Mucosa of rectum (tissue), 2 donors: Measurements from ENCODE around the gene KLHL24.
"Not testable (repeated sequence)": the region's sequence is repeated elsewhere in the genome, so short reads cannot be mapped to it uniquely, and the experiment has no call there.

Experiments used
- H3K27ac ChIP-seq, 2 donors: one replicate each; pipeline ENCODE4 v1.7.0; 2013; ENCODE audit warnings: inconsistent platforms in 2 of 2, low read depth in 2 of 2, low read length in 2 of 2
- H3K27me3 ChIP-seq, 2 donors: one replicate each; pipeline ENCODE4 v1.7.0; 2013; ENCODE audit warnings: low read length in 2 of 2; ENCODE audit not compliant: control insufficient read depth in 2 of 2, insufficient read depth in 2 of 2
- H3K36me3 ChIP-seq, 2 donors: one replicate each; pipeline ENCODE4 v1.7.0; 2013; ENCODE audit warnings: low read length in 2 of 2; ENCODE audit not compliant: control insufficient read depth in 2 of 2, insufficient read depth in 2 of 2
- H3K4me1 ChIP-seq, 2 donors: one replicate each; pipeline ENCODE4 v1.7.0; 2013; ENCODE audit warnings: low read length in 2 of 2, mild to moderate bottlenecking in 1 of 2; ENCODE audit not compliant: control insufficient read depth in 2 of 2, insufficient read depth in 2 of 2
- H3K4me3 ChIP-seq, 2 donors: one replicate each; pipeline ENCODE4 v1.7.0; 2013; ENCODE audit warnings: low read length in 2 of 2
- H3K9ac ChIP-seq, 2 donors: one replicate each; pipeline ENCODE4 v1.7.0; 2013; ENCODE audit warnings: low read length in 2 of 2, low read depth in 1 of 2, mild to moderate bottlenecking in 1 of 2
- H3K9me3 ChIP-seq, 2 donors: one replicate each; pipeline ENCODE4 v1.7.0; 2013; ENCODE audit warnings: low read length in 2 of 2; ENCODE audit not compliant: control insufficient read depth in 2 of 2
- donor health status: healthy.
- donor health status: Normal muscosa, but diverticular disease.

KLHL24 gene

DNA sequence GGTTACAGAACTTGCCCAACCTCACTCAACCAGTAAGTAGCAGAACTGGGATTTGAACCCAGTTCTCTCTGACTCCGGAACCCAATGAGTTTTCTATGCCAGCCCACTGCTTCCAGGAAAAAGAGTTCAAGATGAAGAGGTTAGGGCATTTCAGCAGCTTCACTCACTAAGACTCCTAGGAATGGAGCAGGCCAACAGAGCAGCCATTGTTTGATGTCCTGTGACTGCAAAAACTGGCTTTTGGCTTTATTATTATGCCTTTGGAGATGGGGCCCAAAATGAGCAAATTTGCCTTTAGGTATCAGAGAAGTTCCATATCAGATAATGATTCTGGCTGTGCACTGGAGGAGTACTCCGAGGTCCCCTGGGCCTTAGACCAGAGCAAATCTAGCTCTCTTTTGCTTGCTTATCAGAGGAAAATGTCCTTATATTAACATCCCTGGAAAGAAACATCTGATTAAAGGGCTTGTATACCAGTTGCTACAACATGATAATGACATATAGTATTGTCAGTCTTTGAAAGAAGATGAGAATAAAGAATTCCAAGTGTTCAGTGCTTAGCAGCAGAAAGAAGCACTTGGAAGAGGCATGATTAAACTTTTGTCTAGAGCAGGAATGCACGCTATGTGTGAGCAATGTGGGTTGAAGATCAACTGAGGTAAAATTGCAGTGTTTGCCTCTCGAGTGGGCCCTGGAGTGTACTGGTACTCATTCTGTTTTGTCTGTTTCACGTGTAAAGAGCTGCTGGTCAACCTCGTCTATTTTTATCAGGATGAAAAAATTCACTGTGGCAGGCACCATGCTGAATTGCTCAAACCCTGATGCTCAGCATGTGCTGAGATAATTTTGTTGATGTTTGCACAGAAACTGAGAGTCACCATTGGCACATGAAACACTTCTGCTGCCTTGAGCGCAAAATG is 21.8 kb upstream of the KLHL24 start:
- no peaks in the 10 kb centered on the region for H3K9me3 ChIP-seq
- H3K27ac ChIP-seq = no peak overlapping the region
- no peaks in the 10 kb centered on the region for H3K4me1 ChIP-seq
- no peak overlapping the region for H3K9ac ChIP-seq
- H3K36me3 ChIP-seq = no peaks in the 10 kb centered on the region
- no peak overlapping the region for H3K4me3 ChIP-seq
- H3K27me3 ChIP-seq = peaks cover 0 to 2% of the 10 kb centered on the region in 2 donors

DNA sequence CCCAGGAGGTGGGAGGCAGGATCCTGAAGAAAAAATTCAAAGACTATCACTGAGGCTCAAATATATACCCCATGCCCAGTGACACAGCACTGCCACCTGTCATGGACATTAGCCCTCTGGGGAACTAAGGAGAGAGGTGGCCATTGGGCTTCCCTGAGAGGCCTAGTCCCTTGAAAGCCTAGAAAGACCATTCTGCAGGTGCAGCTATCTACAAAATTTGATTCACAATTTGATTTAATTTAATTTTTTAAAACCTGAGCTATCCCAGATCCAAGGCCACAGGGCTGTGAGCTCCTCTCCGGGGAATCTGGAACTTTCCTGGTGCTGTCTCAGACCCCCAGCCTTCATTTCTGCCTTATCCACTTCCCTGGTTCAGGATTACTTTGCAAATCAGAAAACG is 16.9 kb upstream of the KLHL24 start:
- Histone ChIP-seq H3K27me3 (peaks cover 0 to 2% of the 10 kb centered on the region in 2 donors), H3K4me1 (no peaks in the 10 kb centered on the region), H3K4me3 (no peak overlapping the region), H3K9me3 (no peaks in the 10 kb centered on the region), H3K36me3 (no peaks in the 10 kb centered on the region), H3K27ac (no peak overlapping the region), H3K9ac (no peak overlapping the region)

DNA sequence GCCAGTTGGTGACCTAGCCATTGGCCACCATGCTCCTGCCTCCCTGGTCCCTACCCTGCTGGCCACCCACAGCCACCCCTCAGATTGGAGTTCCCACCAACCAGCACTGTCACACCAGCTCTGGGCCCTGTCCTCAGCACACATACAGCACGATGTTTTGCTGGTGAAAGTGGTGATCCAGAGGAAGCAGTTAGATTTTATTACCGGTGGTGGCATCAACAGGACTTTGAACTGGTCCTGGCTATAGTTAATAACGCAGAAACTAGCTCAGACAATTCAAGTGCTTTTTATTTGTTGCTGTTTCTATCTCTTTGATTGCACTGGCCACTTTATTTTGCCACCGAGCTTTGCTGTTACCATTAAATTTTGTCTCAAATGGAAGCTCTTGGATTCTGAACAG is 16.4 kb upstream of the KLHL24 start:
- no peak overlapping the region for H3K27ac ChIP-seq
- H3K9ac ChIP-seq = no peak overlapping the region
- no peaks in the 10 kb centered on the region for H3K36me3 ChIP-seq
- H3K4me3 ChIP-seq = no peak overlapping the region
- no peaks in the 10 kb centered on the region for H3K9me3 ChIP-seq
- peaks cover 0 to 2% of the 10 kb centered on the region in 2 donors for H3K27me3 ChIP-seq
- no peaks in the 10 kb centered on the region for H3K4me1 ChIP-seq

DNA sequence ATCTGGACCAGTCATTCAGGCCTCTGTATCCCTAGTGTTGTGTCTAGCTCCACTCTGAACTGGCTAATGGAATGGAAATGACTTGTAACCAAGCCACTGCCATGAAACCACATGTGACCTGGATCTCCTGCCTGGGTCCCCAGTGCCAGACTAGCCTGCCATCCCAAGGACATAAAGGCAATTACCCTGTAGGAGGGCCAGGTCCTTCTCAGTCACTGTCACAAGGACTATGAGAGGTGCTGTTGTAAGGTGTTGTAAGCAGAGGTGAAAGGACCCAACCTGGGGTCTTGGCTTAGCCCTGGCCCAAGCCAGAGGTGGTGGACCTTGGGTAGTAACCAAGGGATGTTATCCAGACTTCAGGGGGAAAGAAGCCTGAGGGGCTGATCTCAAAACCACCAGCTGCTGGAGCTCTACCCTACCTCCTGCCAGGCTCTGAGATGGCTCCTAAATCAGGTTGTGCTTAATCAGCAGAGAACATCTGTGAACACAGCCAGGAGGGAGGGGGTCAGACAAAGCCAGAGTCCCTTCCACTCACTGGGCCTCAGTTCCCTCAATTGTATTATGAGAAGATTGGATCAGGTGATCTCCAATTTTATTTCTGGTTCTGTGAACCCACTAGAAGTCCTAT is 15.7 kb upstream of the KLHL24 start:
- Histone ChIP-seq H3K27ac (no peak overlapping the region), H3K4me3 (no peak overlapping the region), H3K9ac (no peak overlapping the region), H3K4me1 (no peaks in the 10 kb centered on the region), H3K9me3 (no peaks in the 10 kb centered on the region), H3K36me3 (no peaks in the 10 kb centered on the region), H3K27me3 (peaks cover 0 to 2% of the 10 kb centered on the region in 2 donors)

DNA sequence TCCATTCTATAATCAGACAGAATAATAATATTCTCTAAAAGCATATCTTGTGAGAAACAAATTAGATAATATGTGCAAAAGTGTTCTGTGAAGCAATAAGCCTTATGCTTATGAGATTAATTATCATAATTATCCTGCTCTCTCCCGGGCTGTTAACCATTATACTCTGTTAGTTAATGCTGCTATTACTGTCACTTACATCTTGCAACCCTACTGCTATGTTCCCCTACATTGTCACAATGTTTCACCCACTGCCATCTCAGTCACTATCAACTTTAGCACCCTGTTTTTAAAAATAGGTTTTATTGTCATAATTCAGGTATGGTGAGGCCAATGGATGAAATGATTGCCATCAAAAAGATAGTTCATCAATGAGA is 15.2 kb upstream of the KLHL24 start:
- Histone ChIP-seq H3K9ac (no peak overlapping the region), H3K9me3 (no peaks in the 10 kb centered on the region), H3K27me3 (peaks cover 0 to 2% of the 10 kb centered on the region in 2 donors), H3K4me3 (no peak overlapping the region), H3K27ac (no peak overlapping the region), H3K4me1 (no peaks in the 10 kb centered on the region), H3K36me3 (no peaks in the 10 kb centered on the region)

DNA sequence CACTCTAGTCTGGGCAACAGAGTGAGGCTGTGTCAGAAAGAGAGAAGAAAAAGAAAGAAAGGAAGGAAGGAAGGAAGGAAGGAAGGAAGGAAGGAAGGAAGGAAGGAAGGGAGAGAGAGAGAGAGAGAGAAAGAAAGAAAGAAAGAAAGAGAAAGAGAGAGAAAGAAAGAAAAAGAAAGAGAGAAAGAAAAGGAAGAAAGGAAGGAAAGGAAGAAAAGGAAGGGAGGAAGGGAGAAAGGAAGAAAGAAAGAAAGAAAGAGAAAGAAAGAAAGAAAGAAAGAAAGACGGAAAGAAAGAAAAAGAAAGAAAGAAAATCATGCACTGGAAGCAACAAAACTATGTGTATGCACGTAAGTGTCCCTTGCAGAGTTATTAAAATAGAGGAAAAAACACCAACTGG is 12.9 kb upstream of the KLHL24 start:
- H3K4me3 ChIP-seq, H3K9ac ChIP-seq, H3K27me3 ChIP-seq, H3K27ac ChIP-seq, H3K36me3 ChIP-seq, H3K9me3 ChIP-seq, H3K4me1 ChIP-seq: not testable (repeated sequence)

DNA sequence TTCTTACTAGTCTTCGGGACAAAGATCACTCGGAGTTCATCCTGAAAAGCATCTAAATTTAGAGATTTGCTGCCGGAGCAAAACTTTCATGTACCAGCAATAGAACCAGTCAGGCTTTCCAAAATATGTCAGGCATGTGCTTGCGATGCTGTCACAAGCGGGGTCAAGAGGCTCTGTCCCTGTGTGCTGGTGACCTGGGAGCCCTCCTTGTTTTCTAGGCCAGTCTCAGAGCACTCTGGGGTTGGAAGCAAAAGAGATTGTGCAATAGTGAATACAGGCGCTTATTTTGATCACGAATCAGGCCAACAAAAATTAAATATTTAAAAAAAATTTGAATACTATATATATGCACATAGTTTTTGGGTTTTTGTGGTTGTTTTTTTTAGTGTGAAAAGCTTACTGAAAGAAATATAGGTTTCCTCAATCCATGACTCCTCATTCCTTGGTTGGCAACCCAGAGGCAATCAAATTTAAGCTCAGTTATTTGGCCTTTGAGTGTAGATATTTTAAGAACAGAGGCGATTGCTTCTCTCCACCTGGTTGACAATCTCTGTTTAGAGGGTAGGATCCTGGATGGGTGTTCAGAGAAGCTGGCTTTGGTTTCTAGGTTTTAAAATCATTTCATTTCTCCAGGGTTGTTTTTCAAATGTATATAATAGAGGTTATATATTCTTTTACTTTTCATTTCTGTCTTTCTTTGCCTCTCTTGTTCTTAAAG is 8.4 kb upstream of the KLHL24 start:
- Histone ChIP-seq H3K4me1 (no peaks in the 10 kb centered on the region), H3K4me3 (no peak overlapping the region), H3K9me3 (no peaks in the 10 kb centered on the region), H3K9ac (no peak overlapping the region), H3K36me3 (no peaks in the 10 kb centered on the region), H3K27ac (no peak overlapping the region), H3K27me3 (no peaks in the 10 kb centered on the region)

DNA sequence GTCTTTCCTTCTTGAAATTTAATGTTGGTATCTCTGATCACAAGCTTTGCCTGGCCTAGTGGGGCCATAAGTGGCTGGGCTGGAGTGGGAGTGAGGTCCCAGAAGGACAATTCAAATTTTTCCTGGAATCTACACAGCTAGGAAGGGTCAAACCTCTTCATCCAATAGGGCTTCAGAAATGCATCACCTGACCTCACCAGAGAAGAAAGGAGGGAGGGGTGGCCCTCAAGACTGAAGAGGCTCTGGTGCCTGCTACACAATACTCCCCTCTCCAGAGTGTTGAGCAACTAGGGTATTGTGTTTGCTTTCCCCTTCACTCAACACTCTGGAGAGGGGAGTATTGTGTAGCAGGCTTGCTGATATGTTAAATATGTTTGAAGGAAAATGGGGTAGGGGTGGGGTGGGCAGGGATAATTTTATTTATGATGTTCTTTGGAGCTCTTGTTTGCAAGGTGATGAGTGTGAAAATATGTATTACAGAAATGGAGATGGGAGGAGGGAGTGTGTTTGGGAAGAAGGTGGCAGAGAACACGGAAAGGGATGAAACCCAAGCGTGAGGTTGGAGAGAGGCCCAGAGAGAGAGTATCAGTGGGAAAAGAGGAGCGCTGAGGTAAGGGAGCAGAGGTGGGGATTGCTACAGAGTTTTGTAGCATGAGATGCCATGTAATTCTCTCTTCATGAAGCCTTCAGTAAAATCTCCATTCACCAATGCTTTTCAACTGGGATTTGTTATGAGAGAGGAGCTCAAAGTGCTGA is 5.7 kb upstream of the KLHL24 start:
- H3K4me3 ChIP-seq = no peak overlapping the region
- no peaks in the 10 kb centered on the region for H3K36me3 ChIP-seq
- no peak overlapping the region for H3K9ac ChIP-seq
- H3K27ac ChIP-seq = no peak overlapping the region
- H3K27me3 ChIP-seq = no peaks in the 10 kb centered on the region
- peaks cover 0 to under 1% of the 10 kb centered on the region in 2 donors for H3K4me1 ChIP-seq
- H3K9me3 ChIP-seq = no peaks in the 10 kb centered on the region

DNA sequence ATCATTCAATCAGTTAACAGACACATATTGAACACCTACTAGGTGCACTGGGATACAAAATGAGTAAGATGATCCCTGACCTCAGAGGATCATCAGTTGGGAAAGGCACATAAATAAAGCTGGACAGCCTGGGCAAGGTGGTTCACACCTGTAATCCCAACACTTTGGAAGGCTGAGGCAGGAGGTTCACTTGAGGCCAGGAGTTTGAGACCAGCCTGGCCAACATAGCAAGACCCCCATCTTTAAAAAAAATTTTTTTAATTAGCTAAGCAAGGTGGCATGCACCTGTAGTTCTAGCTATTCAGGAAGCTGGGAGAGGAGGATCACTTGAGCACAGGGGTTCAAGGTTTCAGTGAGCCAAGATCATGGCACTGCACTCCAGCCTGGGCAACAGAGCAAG is 3.7 kb upstream of the KLHL24 start:
- no peak overlapping the region for H3K27ac ChIP-seq
- H3K9ac ChIP-seq = no peak overlapping the region
- peaks cover 0 to 4% of the 10 kb centered on the region in 2 donors for H3K4me1 ChIP-seq
- no peaks in the 10 kb centered on the region for H3K9me3 ChIP-seq
- no peaks in the 10 kb centered on the region for H3K36me3 ChIP-seq
- H3K27me3 ChIP-seq = no peaks in the 10 kb centered on the region
- H3K4me3 ChIP-seq = no peak overlapping the region
